B cell (primary cell): ENCODE measurements around the gene NPIPA7.
"Not testable (repeated sequence)": the region's sequence is repeated elsewhere in the genome, so short reads cannot be mapped to it uniquely, and the experiment has no call there.

ENCODE experiments used
- CTCF ChIP-seq: fragments of 200-600 bp; IDR thresholded peaks from one replicate; pipeline ENCODE4 v1.8.0; 2022; ENCODE audit warnings: antibody characterized with exemption, mild to moderate bottlenecking
- EZH2 ChIP-seq: IDR thresholded peaks from 2 replicates; pipeline ENCODE4 v1.6.1; 2012; ENCODE audit warnings: borderline replicate concordance, low read depth, mild to moderate bottlenecking, moderate library complexity, low read length; ENCODE audit not compliant: insufficient read depth, poor library complexity, severe bottlenecking

- not testable (repeated sequence) for TF ChIP-seq CTCF, EZH2
Measured at GRCh38 chr16:16365851-16366250, 13.1 kb upstream of the NPIPA7 start.
